CD4-positive, CD25-positive, alpha-beta regulatory T cell (primary cell): ENCODE measurements around the gene RNASET2. TPM values are rescaled to one million over a fixed set of nuclear protein-coding genes. Genes with fewer than 3 reads are reported as not detected.
"Not testable (repeated sequence)": the region's sequence is repeated elsewhere in the genome, so short reads cannot be mapped to it uniquely, and the experiment has no call there.

Experiments used
- ATAC-seq, 2 donors: fragments of 150-1000 bp; cut with Tn5 transposase; one replicate each; pipeline ENCODE4 v1.10.0; 2021; ENCODE audit warnings: low read depth in 2 of 2, moderate number of reproducible peaks in 2 of 2, moderate library complexity in 1 of 2
- DNase-seq, 3 donors: peaks; one replicate each; pipeline versions ENCODE4 v3.0.0 to v3.0.0-alpha.2; 2012 to 2022; ENCODE audit warnings: mixed read lengths in 1 of 3
- H3K27ac ChIP-seq: one replicate; pipeline ENCODE4 v1.7.0; 2013; ENCODE audit warnings: mild to moderate bottlenecking, low read length; ENCODE audit not compliant: insufficient read depth, poor library complexity, severe bottlenecking
- H3K27me3 ChIP-seq: one replicate; pipeline ENCODE4 v1.7.0; 2013; ENCODE audit warnings: low read length; ENCODE audit not compliant: control insufficient read depth, insufficient read depth
- H3K36me3 ChIP-seq: one replicate; pipeline ENCODE4 v1.7.0; 2013; ENCODE audit warnings: mild to moderate bottlenecking, low read length, moderate library complexity; ENCODE audit not compliant: control insufficient read depth, insufficient read depth
- H3K4me1 ChIP-seq: 2 replicates; pipeline ENCODE4 v1.7.0; 2013; ENCODE audit warnings: mild to moderate bottlenecking, low read length; ENCODE audit not compliant: insufficient read depth, control insufficient read depth, poor library complexity, severe bottlenecking
- H3K4me3 ChIP-seq: one replicate; pipeline ENCODE4 v1.7.0; 2013; ENCODE audit warnings: low read depth, mild to moderate bottlenecking, low read length, moderate library complexity
- H3K9me3 ChIP-seq, 2 experiments: 1 replicate in 1 of 2; 2 replicates in 1 of 2; pipeline ENCODE4 v1.7.0; 2013; ENCODE audit warnings: low read length in 2 of 2, mild to moderate bottlenecking in 1 of 2, moderate library complexity in 1 of 2; ENCODE audit not compliant: control insufficient read depth in 2 of 2
- H3K27ac Mint-ChIP-seq, 3 donors: one replicate each; pipeline ENCODE4 v1.8.0; 2020 to 2022; ENCODE audit warnings: mild to moderate bottlenecking in 3 of 3, mixed read lengths in 3 of 3, moderate library complexity in 2 of 3
- H3K27me3 Mint-ChIP-seq: one replicate; pipeline ENCODE4 v1.8.0; 2022; ENCODE audit warnings: mild to moderate bottlenecking, mixed read lengths
- H3K36me3 Mint-ChIP-seq: one replicate; pipeline ENCODE4 v1.8.0; 2020; ENCODE audit warnings: mixed read lengths
- H3K4me1 Mint-ChIP-seq, 4 donors: one replicate each; pipeline ENCODE4 v1.8.0; 2020 to 2022; ENCODE audit warnings: mixed read lengths in 4 of 4, mild to moderate bottlenecking in 1 of 4
- H3K4me3 Mint-ChIP-seq, 4 donors: one replicate each; pipeline ENCODE4 v1.8.0; 2020 to 2022; ENCODE audit warnings: mild to moderate bottlenecking in 4 of 4, mixed read lengths in 4 of 4, moderate library complexity in 3 of 4
- H3K9me3 Mint-ChIP-seq, 7 donors: one replicate each; pipeline ENCODE4 v1.8.0; 2020 to 2022; ENCODE audit warnings: mixed read lengths in 7 of 7, mild to moderate bottlenecking in 3 of 7, moderate library complexity in 2 of 7
- polyA plus RNA-seq, 4 donors: library from polyadenylated mRNA; unstranded; fragments of 300-500 nt; fragmentation: Illumina TruSeq; gene quantifications; one replicate each; pipeline ENCODE4 v1.2.3, GENCODE V29; 2021
- total RNA-seq: library from RNA; stranded (reverse); gene quantifications from one replicate; pipeline ENCODE4 v1.2.3, GENCODE V29; 2022

Gene RNASET2
- total and polyA plus RNA-seq, 5 donors from 2014 or later, result 213 to 410 (median 371) TPM

DNA sequence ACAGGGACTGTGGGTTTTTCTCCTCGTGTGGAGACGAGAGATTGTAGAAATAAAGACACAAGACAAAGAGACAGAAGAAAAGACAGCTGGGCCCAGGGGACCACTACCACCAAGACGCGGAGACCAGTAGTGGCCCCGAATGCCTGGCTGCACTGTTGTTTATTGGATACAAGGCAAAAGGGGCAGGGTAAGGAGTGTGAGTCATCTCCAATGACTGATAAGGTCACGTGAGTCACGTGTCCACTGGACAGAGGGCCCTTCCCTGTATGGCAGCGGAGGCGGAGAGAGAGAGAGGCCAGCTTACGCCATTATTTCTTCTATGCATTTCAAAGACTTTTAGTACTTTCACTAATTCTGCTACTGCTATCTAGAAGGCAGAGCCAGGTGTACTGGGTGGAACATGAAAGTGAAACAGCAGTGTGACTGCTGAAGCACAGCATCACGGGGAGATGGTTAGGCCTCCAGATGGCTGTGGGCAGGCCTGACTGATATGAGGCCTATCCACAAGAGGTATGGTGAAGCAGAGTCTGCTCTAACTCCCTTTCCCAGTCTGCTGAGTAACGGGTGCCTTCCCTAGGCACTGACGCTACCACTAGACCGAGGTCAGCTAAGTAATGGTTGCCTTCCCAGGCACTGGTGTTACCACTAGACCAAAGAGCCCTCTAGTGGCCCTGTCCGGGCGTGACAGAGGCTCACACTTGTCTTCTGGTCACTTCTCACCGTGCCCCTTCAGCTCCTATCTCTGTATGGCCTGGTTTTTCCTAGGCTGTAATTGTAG lies 5.3 kb downstream of the RNASET2 start:
- peak overlapping the region; percentile 95 for H3K27ac ChIP-seq
- H3K36me3 ChIP-seq, result peaks cover 27% of the 10 kb centered on the region
- peaks cover 20 to 78% (median 44%) of the 10 kb centered on the region in 4 donors for H3K4me1 Mint-ChIP-seq
- H3K27me3 Mint-ChIP-seq, H3K9me3 ChIP-seq, H3K9me3 Mint-ChIP-seq, H3K27me3 ChIP-seq: not testable (repeated sequence)
- peaks cover 13% of the 10 kb centered on the region for H3K36me3 Mint-ChIP-seq
- H3K4me3 Mint-ChIP-seq, result peak overlapping the region; percentile 78 to 90 (median 86)
- DNase-seq, result peak; percentile 69 to 92 (median 81)
- peak overlapping the region; percentile 97 to 100 (median 99) for H3K27ac Mint-ChIP-seq
- peak overlapping the region; percentile 86 for H3K4me3 ChIP-seq
- H3K4me1 ChIP-seq, result peaks cover 74% of the 10 kb centered on the region
- peak; percentile 76 for ATAC-seq

GRCh38 chr6:166950443-166950821 lies 5.9 kb downstream of the RNASET2 start:
- Mint-ChIP-seq H3K27ac (peak overlapping the region; percentile 97 to 100 (median 99)), H3K4me1 (peaks cover 20 to 78% (median 44%) of the 10 kb centered on the region in 4 donors), H3K36me3 (peaks cover 17% of the 10 kb centered on the region), H3K4me3 (peak overlapping the region; percentile 78 to 90 (median 86)), H3K27me3 (no peaks in the 10 kb centered on the region), H3K9me3 (no peaks in the 10 kb centered on the region)
- H3K4me1 ChIP-seq, result peaks cover 72% of the 10 kb centered on the region
- H3K4me3 ChIP-seq, result peak overlapping the region; percentile 86
- no peaks in the 10 kb centered on the region for H3K27me3 ChIP-seq
- H3K9me3 ChIP-seq, result no peaks in the 10 kb centered on the region
- peaks cover 31% of the 10 kb centered on the region for H3K36me3 ChIP-seq
- peak overlapping the region; percentile 95 for H3K27ac ChIP-seq
- DNase-seq, result peak in 2 of 3 donors; percentile 62 to 85
- peak; percentile 37 to 39 for ATAC-seq

- H3K4me3 Mint-ChIP-seq, result peak overlapping the region; percentile 78 to 90 (median 86)
- Histone ChIP-seq H3K4me3 (peak overlapping the region; percentile 86), H3K9me3 (no peaks in the 10 kb centered on the region), H3K27ac (peak overlapping the region; percentile 95), H3K4me1 (peaks cover 66% of the 10 kb centered on the region), H3K27me3 (no peaks in the 10 kb centered on the region), H3K36me3 (peaks cover 37% of the 10 kb centered on the region)
- peaks cover 23% of the 10 kb centered on the region for H3K36me3 Mint-ChIP-seq
- DNase-seq, result peak in 2 of 3 donors; percentile 35 to 78
- peaks cover 14 to 77% (median 43%) of the 10 kb centered on the region in 4 donors for H3K4me1 Mint-ChIP-seq
- peak in 1 of 2 donors; percentile 26 for ATAC-seq
- H3K27me3 Mint-ChIP-seq, result no peaks in the 10 kb centered on the region
- peak overlapping the region; percentile 97 to 100 (median 99) for H3K27ac Mint-ChIP-seq
- peaks cover 0 to 1% (median 0%) of the 10 kb centered on the region in 7 donors for H3K9me3 Mint-ChIP-seq
Measured at GRCh38 chr6:166949528-166950442, 6.6 kb downstream of the RNASET2 start.

DNA sequence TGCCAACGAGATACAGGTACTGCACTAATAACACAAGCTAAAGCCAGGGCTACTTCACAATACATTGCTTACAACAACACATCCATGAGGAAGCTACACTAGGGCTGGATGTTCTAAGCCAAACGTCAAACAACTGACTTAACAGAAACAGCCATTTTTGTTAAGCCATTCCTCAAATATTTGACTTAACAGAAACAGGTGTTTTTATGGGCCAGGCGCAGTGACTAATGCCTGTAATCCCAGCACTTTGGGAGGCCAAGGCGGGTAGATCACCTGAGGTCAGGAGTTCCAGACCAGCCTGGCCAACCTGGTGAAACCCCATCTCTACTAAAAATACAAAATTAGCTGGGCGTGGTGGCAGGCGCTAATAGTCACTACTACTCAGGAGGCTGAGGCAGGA lies 7.6 kb downstream of the RNASET2 start:
- Mint-ChIP-seq H3K4me3 (peak overlapping the region in 3 of 4 donors; percentile 15 to 89 (median 28)), H3K27ac (peak overlapping the region; percentile 97 to 100 (median 99)), H3K36me3 (peaks cover 23% of the 10 kb centered on the region), H3K4me1 (peaks cover 13 to 70% (median 37%) of the 10 kb centered on the region in 4 donors)
- Histone ChIP-seq H3K36me3 (peaks cover 41% of the 10 kb centered on the region), H3K27ac (peak overlapping the region; percentile 95), H3K4me1 (peaks cover 55% of the 10 kb centered on the region), H3K4me3 (peak overlapping the region; percentile 40)
- not testable (repeated sequence) for ATAC-seq, DNase-seq, H3K27me3 ChIP-seq, H3K9me3 Mint-ChIP-seq, H3K27me3 Mint-ChIP-seq, H3K9me3 ChIP-seq

DNA sequence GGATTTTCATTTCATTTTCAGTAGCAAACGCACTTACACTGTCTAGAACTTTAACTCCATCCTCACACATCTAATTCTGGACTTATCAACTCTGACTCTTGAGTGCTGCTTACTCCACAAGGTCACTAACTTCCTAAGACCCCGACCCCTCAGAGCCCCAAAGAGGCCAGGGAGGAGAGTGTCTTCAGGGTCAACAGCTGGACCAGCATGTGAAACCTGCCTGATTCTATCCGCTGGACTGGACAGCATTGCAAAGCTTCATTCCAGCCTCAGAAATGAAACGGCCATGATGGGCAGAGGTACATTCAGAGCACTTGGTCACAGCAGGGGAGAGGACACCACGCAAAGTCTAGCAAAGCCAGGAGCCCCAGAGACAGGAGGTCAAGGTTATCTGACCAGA lies 9.1 kb downstream of the RNASET2 start:
- peaks cover 33% of the 10 kb centered on the region for H3K36me3 Mint-ChIP-seq

GRCh38 chr6:166946125-166946524 lies 10.2 kb downstream of the RNASET2 start:
- Mint-ChIP-seq H3K4me1 (peaks cover 21 to 70% (median 34%) of the 10 kb centered on the region in 4 donors), H3K27me3 (no peaks in the 10 kb centered on the region), H3K4me3 (peak overlapping the region in 2 of 4 donors; percentile 27 to 42), H3K9me3 (peaks cover 0 to 1% (median 0%) of the 10 kb centered on the region in 7 donors), H3K27ac (peak overlapping the region in 1 of 3 donors; percentile 69), H3K36me3 (peaks cover 36% of the 10 kb centered on the region)
- peaks cover 49% of the 10 kb centered on the region for H3K4me1 ChIP-seq
- H3K36me3 ChIP-seq, result peaks cover 42% of the 10 kb centered on the region
- H3K9me3 ChIP-seq, result no peaks in the 10 kb centered on the region
- H3K4me3 ChIP-seq, result no peak overlapping the region
- ATAC-seq (no peak), DNase-seq (no peak)
- H3K27me3 ChIP-seq, result no peaks in the 10 kb centered on the region
- H3K27ac ChIP-seq, result no peak overlapping the region

More for the DNA sequence above, 9.1 kb downstream of the RNASET2 start:
- H3K4me1 ChIP-seq, result peaks cover 54% of the 10 kb centered on the region
- Mint-ChIP-seq H3K27ac (peak overlapping the region in 2 of 3 donors; percentile 42 to 69), H3K4me3 (no peak overlapping the region), H3K9me3 (peaks cover 0 to 1% (median 0%) of the 10 kb centered on the region in 7 donors), H3K4me1 (peaks cover 15 to 70% (median 34%) of the 10 kb centered on the region in 4 donors), H3K27me3 (no peaks in the 10 kb centered on the region)
- H3K27me3 ChIP-seq, result no peaks in the 10 kb centered on the region
- DNase-seq (no peak), ATAC-seq (no peak)
- no peak overlapping the region for H3K4me3 ChIP-seq
- no peaks in the 10 kb centered on the region for H3K9me3 ChIP-seq
- peaks cover 43% of the 10 kb centered on the region for H3K36me3 ChIP-seq
- H3K27ac ChIP-seq, result no peak overlapping the region

- Histone ChIP-seq H3K4me3 (no peak overlapping the region), H3K9me3 (no peaks in the 10 kb centered on the region), H3K27me3 (no peaks in the 10 kb centered on the region), H3K4me1 (peaks cover 39% of the 10 kb centered on the region), H3K27ac (no peak overlapping the region), H3K36me3 (peaks cover 56% of the 10 kb centered on the region)
- Mint-ChIP-seq H3K9me3 (peaks cover 0 to 1% (median 0%) of the 10 kb centered on the region in 7 donors), H3K27me3 (no peaks in the 10 kb centered on the region), H3K4me1 (peaks cover 16 to 64% (median 24%) of the 10 kb centered on the region in 4 donors), H3K4me3 (peak overlapping the region in 1 of 4 donors; percentile 87), H3K27ac (peak overlapping the region in 2 of 3 donors; percentile 26 to 90), H3K36me3 (peaks cover 36% of the 10 kb centered on the region)
- ATAC-seq (no peak), DNase-seq (no peak)
Measured at GRCh38 chr6:166944666-166945256, 11.6 kb downstream of the RNASET2 start.
